Transverse colon (tissue), 4 donors: ENCODE results near the gene WFS1.

ENCODE experiments used
- EP300 ChIP-seq: sonication (generic); formaldehyde crosslinking; IDR thresholded peaks from one replicate; pipeline ENCODE4 v1.6.1; 2017; ENCODE audit warnings: antibody characterized with exemption, low read depth
- POLR2AphosphoS5 ChIP-seq, 3 donors: sonication (generic); formaldehyde crosslinking; IDR thresholded peaks; one replicate each; pipeline ENCODE4 v1.6.1; 2016; ENCODE audit warnings: antibody characterized with exemption in 3 of 3
- TF ChIP-seq, protein P1 (sequence below), 5 experiments: fragments of 200-600 bp in 3 of 5; fragments of 450-650 bp in 2 of 5; sonication (generic) in 3 of 5; IDR thresholded peaks; 1 replicate in 2 of 5; 2 replicates in 3 of 5; pipeline ENCODE4 v1.5.1; 2016 to 2017; ENCODE audit warnings: antibody characterized with exemption in 5 of 5, inconsistent platforms in 3 of 5, mild to moderate bottlenecking in 2 of 5, moderate library complexity in 1 of 5

DNA sequence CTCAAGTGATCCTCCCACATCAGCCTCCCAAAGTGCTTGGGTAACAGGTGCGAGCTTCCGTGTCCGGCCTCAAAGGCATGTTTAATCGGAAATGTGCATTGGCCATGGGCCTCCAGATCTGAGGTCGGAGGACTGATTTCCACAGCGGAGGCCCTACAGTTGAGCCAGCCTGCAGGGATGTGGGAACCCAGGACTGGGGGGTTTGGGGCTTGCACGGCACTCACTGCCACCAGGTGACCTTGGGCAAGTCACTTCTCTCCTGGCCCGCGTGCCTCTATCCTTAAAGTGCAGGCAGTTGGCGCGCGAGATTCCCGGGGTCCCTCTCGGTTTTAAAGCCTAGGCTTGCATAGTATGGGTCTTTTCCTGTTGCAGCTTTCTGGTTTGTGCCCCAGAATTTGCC is 18.3 kb upstream of the WFS1 start:
- TF ChIP-seq, protein P1, sequence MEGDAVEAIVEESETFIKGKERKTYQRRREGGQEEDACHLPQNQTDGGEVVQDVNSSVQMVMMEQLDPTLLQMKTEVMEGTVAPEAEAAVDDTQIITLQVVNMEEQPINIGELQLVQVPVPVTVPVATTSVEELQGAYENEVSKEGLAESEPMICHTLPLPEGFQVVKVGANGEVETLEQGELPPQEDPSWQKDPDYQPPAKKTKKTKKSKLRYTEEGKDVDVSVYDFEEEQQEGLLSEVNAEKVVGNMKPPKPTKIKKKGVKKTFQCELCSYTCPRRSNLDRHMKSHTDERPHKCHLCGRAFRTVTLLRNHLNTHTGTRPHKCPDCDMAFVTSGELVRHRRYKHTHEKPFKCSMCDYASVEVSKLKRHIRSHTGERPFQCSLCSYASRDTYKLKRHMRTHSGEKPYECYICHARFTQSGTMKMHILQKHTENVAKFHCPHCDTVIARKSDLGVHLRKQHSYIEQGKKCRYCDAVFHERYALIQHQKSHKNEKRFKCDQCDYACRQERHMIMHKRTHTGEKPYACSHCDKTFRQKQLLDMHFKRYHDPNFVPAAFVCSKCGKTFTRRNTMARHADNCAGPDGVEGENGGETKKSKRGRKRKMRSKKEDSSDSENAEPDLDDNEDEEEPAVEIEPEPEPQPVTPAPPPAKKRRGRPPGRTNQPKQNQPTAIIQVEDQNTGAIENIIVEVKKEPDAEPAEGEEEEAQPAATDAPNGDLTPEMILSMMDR (IDR thresholded peaks at IDR 0.05), result no peak
- TF ChIP-seq EP300 (no peak), POLR2AphosphoS5 (IDR thresholded peaks at IDR 0.05) (no peak)
